ENCODE results near the gene C11orf91.

Gene C11orf91

GRCh38 chr11:33692541-33692940, 8.1 kb downstream of the C11orf91 start:
- H3K9ac ChIP-seq (ENCODE audit: insufficient read length, low read depth) = no peak overlapping the region
- no peaks in the 10 kb centered on the region for H3K36me3 ChIP-seq (ENCODE audit: insufficient read depth, insufficient read length, low read length)
- H3K4me1 ChIP-seq (ENCODE audit: insufficient read depth, insufficient read length) = peaks cover 8% of the 10 kb centered on the region
- no peak for DNase-seq (ENCODE audit: low read depth, low spot score)
- no peak overlapping the region for H3K4me3 ChIP-seq (ENCODE audit: insufficient read length, low read depth)
- no peaks in the 10 kb centered on the region for H3K27me3 ChIP-seq (ENCODE audit: insufficient read depth, insufficient read length)
- TF ChIP-seq SUZ12 (IDR thresholded peaks at IDR 0.05; ENCODE audit: extremely low read depth, insufficient read depth, insufficient read length) (no peak), YY1 (IDR thresholded peaks at IDR 0.05; ENCODE audit: insufficient read depth, insufficient read length) (no peak), ZNF274 (IDR thresholded peaks at IDR 0.05; ENCODE audit: low read depth, low read length) (no peak)
- no peaks in the 10 kb centered on the region for H3K9me3 ChIP-seq (ENCODE audit: insufficient read depth, low read length)

DNA sequence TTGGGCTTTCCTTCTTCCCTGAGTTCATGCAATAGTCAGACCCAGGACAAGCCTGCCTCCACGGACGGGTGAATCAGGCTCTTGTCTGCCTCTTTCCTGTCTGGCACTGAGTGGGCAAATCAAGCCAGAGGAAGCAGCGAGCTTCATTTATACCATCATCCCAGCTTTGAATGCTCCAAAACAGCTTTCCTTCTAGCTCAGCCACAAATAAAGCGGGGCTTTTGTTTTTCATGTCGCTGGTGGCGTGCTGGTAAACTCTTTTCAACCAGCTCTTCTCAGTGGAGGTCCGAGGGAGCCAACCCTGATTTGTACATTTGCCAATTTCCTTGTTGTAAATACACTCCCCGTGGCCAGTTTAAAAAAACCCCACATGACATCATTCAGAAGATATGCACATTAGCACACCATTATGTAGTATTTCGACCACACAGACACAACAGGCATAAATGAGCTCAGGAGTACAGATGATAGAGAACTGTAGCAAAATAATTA, 8.6 kb downstream of the C11orf91 start:
- Histone ChIP-seq H3K9ac (ENCODE audit: insufficient read length, low read depth) (no peak overlapping the region), H3K36me3 (ENCODE audit: insufficient read depth, insufficient read length, low read length) (no peaks in the 10 kb centered on the region), H3K9me3 (ENCODE audit: insufficient read depth, low read length) (no peaks in the 10 kb centered on the region), H3K4me3 (ENCODE audit: insufficient read length, low read depth) (no peak overlapping the region), H3K27me3 (ENCODE audit: insufficient read depth, insufficient read length) (no peaks in the 10 kb centered on the region), H3K4me1 (ENCODE audit: insufficient read depth, insufficient read length) (peaks cover 8% of the 10 kb centered on the region)
- DNase-seq (ENCODE audit: low read depth, low spot score) = no peak
- TF ChIP-seq YY1 (IDR thresholded peaks at IDR 0.05; ENCODE audit: insufficient read depth, insufficient read length) (no peak), ZNF274 (IDR thresholded peaks at IDR 0.05; ENCODE audit: low read depth, low read length) (no peak), SUZ12 (IDR thresholded peaks at IDR 0.05; ENCODE audit: extremely low read depth, insufficient read depth, insufficient read length) (no peak)

DNA sequence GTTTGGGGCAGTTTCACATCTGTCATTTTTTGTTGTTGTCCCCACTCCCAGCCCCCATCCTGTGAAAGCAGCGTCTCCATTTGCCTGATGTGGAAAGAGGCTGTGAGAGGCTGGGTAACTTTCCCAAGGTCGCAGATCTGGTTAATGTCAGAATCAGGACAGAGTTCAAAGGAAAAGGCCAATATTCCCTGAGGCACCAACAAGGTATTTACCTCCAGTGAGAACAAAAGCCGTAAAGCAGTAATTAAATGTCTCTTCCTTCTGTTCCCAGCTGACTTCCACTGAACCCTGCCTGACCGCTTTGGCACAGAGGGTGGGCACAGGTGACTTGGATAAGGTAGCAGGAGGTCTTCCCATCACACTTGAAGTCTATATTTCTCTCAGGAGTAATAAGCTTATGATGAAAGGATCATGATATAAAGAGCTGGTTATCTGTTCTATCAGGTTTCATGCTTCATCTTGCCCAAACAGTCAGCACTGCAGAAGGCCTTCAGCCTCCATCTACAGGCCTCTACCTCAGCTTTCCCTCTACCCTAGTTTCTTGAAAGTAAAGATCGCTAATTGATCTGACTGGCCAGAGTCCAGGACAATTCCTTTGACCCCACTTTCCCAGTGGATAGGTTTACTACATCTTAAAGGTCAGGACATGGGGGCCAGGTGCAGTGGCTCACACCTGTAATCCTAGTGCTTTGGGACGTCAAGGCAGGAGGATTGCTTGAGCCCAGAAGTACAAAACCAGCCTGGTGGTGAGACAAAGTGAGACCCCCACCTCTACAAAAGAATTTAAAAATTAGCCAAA, 9.4 kb downstream of the C11orf91 start:
- Histone ChIP-seq H3K9ac (ENCODE audit: insufficient read length, low read depth) (no peak overlapping the region), H3K27me3 (ENCODE audit: insufficient read depth, insufficient read length) (no peaks in the 10 kb centered on the region), H3K4me1 (ENCODE audit: insufficient read depth, insufficient read length) (peaks cover 8% of the 10 kb centered on the region), H3K9me3 (ENCODE audit: insufficient read depth, low read length) (no peaks in the 10 kb centered on the region), H3K4me3 (ENCODE audit: insufficient read length, low read depth) (no peak overlapping the region), H3K36me3 (ENCODE audit: insufficient read depth, insufficient read length, low read length) (no peaks in the 10 kb centered on the region)
- no peak for TF ChIP-seq YY1 (IDR thresholded peaks at IDR 0.05; ENCODE audit: insufficient read depth, insufficient read length)
- no peak for TF ChIP-seq ZNF274 (IDR thresholded peaks at IDR 0.05; ENCODE audit: low read depth, low read length)
- no peak for DNase-seq (ENCODE audit: low read depth, low spot score)

DNA sequence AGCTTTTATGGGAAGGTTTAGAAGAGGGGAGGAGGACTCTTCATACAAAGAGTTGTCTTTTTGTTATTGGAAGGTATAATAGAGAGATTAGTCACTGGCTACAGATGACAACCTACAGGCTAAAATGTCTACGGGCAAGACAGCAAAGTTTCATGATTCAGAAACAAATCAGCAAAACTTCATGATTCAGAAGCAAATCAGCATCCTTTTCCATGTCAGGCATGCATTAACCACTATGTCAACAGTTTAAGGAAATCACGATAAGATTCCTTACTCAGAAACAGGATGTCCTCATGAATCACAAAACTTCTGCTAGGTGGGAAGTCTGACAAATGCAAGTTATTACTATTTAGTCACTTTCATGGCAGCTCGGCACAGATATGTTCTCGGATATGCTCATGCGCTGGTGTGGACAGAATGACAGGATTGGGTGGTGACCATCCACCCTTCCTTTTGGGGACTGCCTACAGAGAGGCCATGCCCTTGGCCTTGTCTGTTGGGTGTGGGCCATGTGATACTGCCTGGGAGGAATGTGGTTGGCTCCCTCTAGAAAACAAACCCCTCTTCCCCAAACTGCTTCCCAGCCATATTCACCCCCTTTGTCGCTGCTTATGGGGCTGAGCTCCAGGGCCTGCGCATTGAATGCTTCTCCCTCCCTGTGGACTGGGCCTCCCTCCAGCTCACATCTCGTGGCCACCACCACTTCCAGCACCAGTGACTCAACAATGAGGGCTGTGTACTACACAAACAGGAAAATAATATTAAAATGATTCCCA, 10.1 kb downstream of the C11orf91 start:
- Histone ChIP-seq H3K4me3 (ENCODE audit: insufficient read length, low read depth) (no peak overlapping the region), H3K9me3 (ENCODE audit: insufficient read depth, low read length) (no peaks in the 10 kb centered on the region), H3K36me3 (ENCODE audit: insufficient read depth, insufficient read length, low read length) (no peaks in the 10 kb centered on the region), H3K9ac (ENCODE audit: insufficient read length, low read depth) (no peak overlapping the region), H3K27me3 (ENCODE audit: insufficient read depth, insufficient read length) (no peaks in the 10 kb centered on the region), H3K4me1 (ENCODE audit: insufficient read depth, insufficient read length) (peaks cover 6% of the 10 kb centered on the region)
- DNase-seq (ENCODE audit: low read depth, low spot score) = no peak
- TF ChIP-seq ZNF274 (IDR thresholded peaks at IDR 0.05; ENCODE audit: low read depth, low read length) = no peak
- TF ChIP-seq YY1 (IDR thresholded peaks at IDR 0.05; ENCODE audit: insufficient read depth, insufficient read length) = no peak
- TF ChIP-seq SUZ12 (IDR thresholded peaks at IDR 0.05; ENCODE audit: extremely low read depth, insufficient read depth, insufficient read length) = no peak

GRCh38 chr11:33689501-33689900, 11.1 kb downstream of the C11orf91 start:
- no peak overlapping the region for H3K4me3 ChIP-seq (ENCODE audit: insufficient read length, low read depth)
- H3K9ac ChIP-seq (ENCODE audit: insufficient read length, low read depth) = no peak overlapping the region
- H3K9me3 ChIP-seq (ENCODE audit: insufficient read depth, low read length) = no peaks in the 10 kb centered on the region
- H3K36me3 ChIP-seq (ENCODE audit: insufficient read depth, insufficient read length, low read length) = no peaks in the 10 kb centered on the region
- H3K4me1 ChIP-seq (ENCODE audit: insufficient read depth, insufficient read length) = peaks cover 3% of the 10 kb centered on the region
- no peaks in the 10 kb centered on the region for H3K27me3 ChIP-seq (ENCODE audit: insufficient read depth, insufficient read length)
- DNase-seq (ENCODE audit: low read depth, low spot score) = no peak
- TF ChIP-seq SUZ12 (IDR thresholded peaks at IDR 0.05; ENCODE audit: extremely low read depth, insufficient read depth, insufficient read length) (no peak), YY1 (IDR thresholded peaks at IDR 0.05; ENCODE audit: insufficient read depth, insufficient read length) (no peak), ZNF274 (IDR thresholded peaks at IDR 0.05; ENCODE audit: low read depth, low read length) (no peak)

DNA sequence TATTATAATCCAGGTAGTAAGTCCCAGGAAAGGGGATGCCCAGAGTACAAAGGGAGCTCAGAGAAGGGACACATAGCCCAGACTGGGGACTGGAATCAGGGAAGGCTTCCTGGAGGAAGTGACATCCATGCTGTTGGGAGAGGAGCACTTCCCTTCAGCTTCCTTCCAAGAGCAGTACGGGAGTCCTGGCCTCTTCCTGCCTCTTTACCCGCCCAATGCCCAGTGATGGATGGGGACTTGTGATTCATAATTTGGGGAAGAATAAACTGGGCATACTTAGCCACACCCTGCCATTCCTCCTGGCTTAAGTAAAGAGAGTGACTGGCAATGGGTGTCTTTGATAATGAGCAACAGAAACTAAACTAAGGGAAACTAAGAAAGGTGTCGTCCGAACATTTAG, 11.5 kb downstream of the C11orf91 start:
- no peak for TF ChIP-seq ZNF274 (IDR thresholded peaks at IDR 0.05; ENCODE audit: low read depth, low read length)
- TF ChIP-seq SUZ12 (IDR thresholded peaks at IDR 0.05; ENCODE audit: extremely low read depth, insufficient read depth, insufficient read length) = no peak
- TF ChIP-seq YY1 (IDR thresholded peaks at IDR 0.05; ENCODE audit: insufficient read depth, insufficient read length) = no peak
- Histone ChIP-seq H3K4me3 (ENCODE audit: insufficient read length, low read depth) (no peak overlapping the region), H3K27me3 (ENCODE audit: insufficient read depth, insufficient read length) (no peaks in the 10 kb centered on the region), H3K9me3 (ENCODE audit: insufficient read depth, low read length) (no peaks in the 10 kb centered on the region), H3K4me1 (ENCODE audit: insufficient read depth, insufficient read length) (peaks cover 3% of the 10 kb centered on the region), H3K9ac (ENCODE audit: insufficient read length, low read depth) (no peak overlapping the region), H3K36me3 (ENCODE audit: insufficient read depth, insufficient read length, low read length) (no peaks in the 10 kb centered on the region)
- no peak for DNase-seq (ENCODE audit: low read depth, low spot score)
